COLO668 (cell line): ENCODE results near the gene MAGEA2.
"Not testable (repeated sequence)": the region's sequence is repeated elsewhere in the genome, so short reads cannot be mapped to it uniquely, and the experiment has no call there.

Source experiments
- DNase-seq: peaks from one replicate; lab custom pipeline; 2025; ENCODE audit not compliant: unreplicated experiment; lab: John Stamatoyannopoulos, UW

MAGEA2 gene

GRCh38 chrX:152753686-152754650 lies at the start of gene MAGEA2:
MAGEA2 (minus strand) TSS chrX:152753842; CDS start chrX:152751363, 2,479 bp downstream.
- DNase-seq: not testable (repeated sequence)

GRCh38 chrX:152798945-152799344 lies 45.3 kb upstream of the MAGEA2 start:
- no peak for DNase-seq

GRCh38 chrX:152787062-152787461 lies 33.4 kb upstream of the MAGEA2 start:
- DNase-seq: not testable (repeated sequence)

- not testable (repeated sequence) for DNase-seq
Observed at GRCh38 chrX:152769549-152770289, 16.1 kb upstream of the MAGEA2 start, which contains the start of gene MAGEA6. MAGEA6 (minus strand) TSS chrX:152769689; CDS start chrX:152767650, 2,039 bp downstream.

GRCh38 chrX:152766562-152766961 lies 12.9 kb upstream of the MAGEA2 start:
- not testable (repeated sequence) for DNase-seq

- DNase-seq: not testable (repeated sequence)
Observed at GRCh38 chrX:152761582-152761981, 7.9 kb upstream of the MAGEA2 start.

- not testable (repeated sequence) for DNase-seq
Observed at GRCh38 chrX:152759544-152759943, 5.9 kb upstream of the MAGEA2 start.

- not testable (repeated sequence) for DNase-seq
Observed at GRCh38 chrX:152758918-152759317, 5.3 kb upstream of the MAGEA2 start, which contains the start of gene CSAG3. CSAG3 (plus strand) TSS chrX:152759218.

- not testable (repeated sequence) for DNase-seq
Observed at GRCh38 chrX:152754871-152755270, 1.2 kb upstream of the MAGEA2 start.

- DNase-seq: no peak
Observed at GRCh38 chrX:152738560-152738959, 15.1 kb downstream of the MAGEA2 start.

GRCh38 chrX:152736528-152736927 lies 17.1 kb downstream of the MAGEA2 start:
- not testable (repeated sequence) for DNase-seq

- no peak for DNase-seq
Observed at GRCh38 chrX:152735860-152736511, 17.7 kb downstream of the MAGEA2 start.

- no peak for DNase-seq
Observed at GRCh38 chrX:152735101-152735500, 18.5 kb downstream of the MAGEA2 start.

GRCh38 chrX:152734143-152734858 lies 19.3 kb downstream of the MAGEA2 start:
- not testable (repeated sequence) for DNase-seq

GRCh38 chrX:152733261-152733975 lies 20.2 kb downstream of the MAGEA2 start, which contains the start of the genes CSAG1 and MAGEA12:
CSAG1 (minus strand) TSS chrX:152733721; CDS start chrX:152732460, 1,261 bp downstream.
MAGEA12 (plus strand) TSS chrX:152733757; CDS start chrX:152736162, 2,405 bp downstream.
- DNase-seq: peak; percentile 88

- no peak for DNase-seq
Observed at GRCh38 chrX:152725409-152725808, 28.2 kb downstream of the MAGEA2 start.

- not testable (repeated sequence) for DNase-seq
Observed at GRCh38 chrX:152713815-152714787, 39.5 kb downstream of the MAGEA2 start, which contains the start of gene MAGEA2B. MAGEA2B (plus strand) TSS chrX:152714628; CDS start chrX:152717107, 2,479 bp downstream.

GRCh38 chrX:152713195-152713594 lies 40.4 kb downstream of the MAGEA2 start:
- not testable (repeated sequence) for DNase-seq
